ENCODE measurements around the gene OR52E8. TPM values are rescaled to one million over a fixed set of nuclear protein-coding genes. Genes with fewer than 3 reads are reported as not detected.

OR52E8 gene
- total and polyA plus RNA-seq, 9 of the 15 experiments (the other 6 are each of a cell fraction or from before 2014, with no cell fraction given): not detected

GRCh38 chr11:5809122-5809519, 48.4 kb downstream of the OR52E8 start:
- no peak for DNase-seq (ENCODE audit: extremely low read depth in 1 of 4, low spot score in 3 of 4)
- intact Hi-C loops (cut with micrococcal nuclease) (no loop called here), in situ Hi-C loops (cut with MboI) (no loop called here)
- Histone ChIP-seq H3K9ac (ENCODE audit: insufficient read depth in 1 of 2, low read depth in 2 of 2, low read length in 2 of 2) (no peak overlapping the region), H3K27ac (ENCODE audit: extremely low read depth, low read depth, low read length) (no peak overlapping the region; the same call in 2 of the 3 replicates), H4K20me1 (replicated peaks; ENCODE audit: control insufficient read depth, insufficient read depth, low read length) (no peaks in the 10 kb centered on the region), H3K36me3 (ENCODE audit: control insufficient read depth, insufficient read depth, low read length) (no peaks in the 10 kb centered on the region), H3K79me2 (ENCODE audit: control insufficient read depth, insufficient read depth, low read length) (no peaks in the 10 kb centered on the region), H2AFZ (ENCODE audit: low read depth, low read length) (no peak overlapping the region; the same call in 1 of the 2 replicates), H3K4me3 (no peak overlapping the region), H3K9me3 (replicated peaks; ENCODE audit: control insufficient read depth, insufficient read depth, low read depth, low read length) (peaks cover 21% of the 10 kb centered on the region), H3K27me3 (ENCODE audit: control insufficient read depth in 2 of 2, insufficient read depth in 2 of 2, low read length in 2 of 2) (no peaks in the 10 kb centered on the region), H3K9me1 (ENCODE audit: control insufficient read depth, insufficient read depth, low read length) (no peaks in the 10 kb centered on the region), H3K4me1 (replicated peaks in 1 of 2; ENCODE audit: control insufficient read depth in 2 of 2, insufficient read depth in 2 of 2, low read length in 2 of 2) (peaks cover 0 to 6% of the 10 kb centered on the region in 2 experiments; a peak in 2 of 5 replicates), H3K4me2 (ENCODE audit: insufficient read depth, low read length) (no peak overlapping the region; the same call in 1 of the 2 replicates)
- BruUV-seq (replicated peaks): no TSS peak
- TF ChIP-seq ZNF431 (CRISPR knock-in tag; IDR thresholded peaks at IDR 0.05) (no peak), CCAR2 (IDR thresholded peaks at IDR 0.05; ENCODE audit: low read depth, low read length) (no peak), HCFC1 (IDR thresholded peaks at IDR 0.05; ENCODE audit: low read depth, low read length) (no peak), THRB (CRISPR knock-in tag; conservative IDR thresholded peaks at IDR 0.05) (no peak), MNT (conservative IDR thresholded peaks at IDR 0.05) (no peak)
- no peak for ATAC-seq
- 55% methylated on average over 5 of the region's 5 CpGs for WGBS (ENCODE audit: insufficient coverage, low coverage, missing lambda C conversion rate)
- ChIA-PET POLR2A (no interaction called here), CTCF (ENCODE audit: low intra/inter-chr PET ratio) (no interaction called here)
- no peak for FAIRE-seq
